ENCODE data around the gene STK17B. TPM values are rescaled to one million over a fixed set of nuclear protein-coding genes. Genes with fewer than 3 reads are reported as not detected.
A peak's percentile ranks its signal among the peaks of the same experiment; 100 is the strongest.

Gene STK17B
- total and polyA plus RNA-seq, 9 of the 15 experiments (the other 6 are each of a cell fraction or from before 2014, with no cell fraction given): 2.3 to 17.7 (median 8.5) TPM

- FAIRE-seq: no peak
- H3K9me3 ChIP-seq (replicated peaks; ENCODE audit: control insufficient read depth, insufficient read depth, low read depth, low read length): peaks cover 2% of the 10 kb centered on the region; the same call in 1 of the 2 replicates
- CTCF ChIA-PET (ENCODE audit: low intra/inter-chr PET ratio): no interaction called here
- TF ChIP-seq PTRF (tag; IDR thresholded peaks at IDR 0.05): no peak
- no peak for TF ChIP-seq RB1 (IDR thresholded peaks at IDR 0.05; ENCODE audit: low read depth)
- no peak for TF ChIP-seq ZNF586 (CRISPR knock-in tag; conservative IDR thresholded peaks at IDR 0.05)
- TF ChIP-seq RUNX1 (IDR thresholded peaks at IDR 0.05; ENCODE audit: low read depth): no peak
- peak; percentile 1 for TF ChIP-seq RBM25 (IDR thresholded peaks at IDR 0.05; ENCODE audit: low read depth, low read length, severe bottlenecking)
- no peak for TF ChIP-seq NFXL1 (CRISPR knock-in tag; IDR thresholded peaks at IDR 0.05)
- BruUV-seq (replicated peaks): no TSS peak
- in situ Hi-C loops (cut with MboI) (no loop called here), intact Hi-C loops (cut with micrococcal nuclease) (no loop called here)
- no peak for ATAC-seq
- H3K4me2 ChIP-seq (ENCODE audit: insufficient read depth, low read length): no peak overlapping the region
- peaks cover 0 to 16% of the 10 kb centered on the region in 2 experiments; a peak in 3 of 5 replicates for H3K4me1 ChIP-seq (replicated peaks in 1 of 2; ENCODE audit: control insufficient read depth in 2 of 2, insufficient read depth in 2 of 2, low read length in 2 of 2)
- no peak overlapping the region for H3K4me3 ChIP-seq
- H3K79me2 ChIP-seq (ENCODE audit: control insufficient read depth, insufficient read depth, low read length): no peaks in the 10 kb centered on the region
- H3K27me3 ChIP-seq (ENCODE audit: control insufficient read depth in 2 of 2, insufficient read depth in 2 of 2, low read length in 2 of 2): no peaks in the 10 kb centered on the region
- H4K20me1 ChIP-seq (replicated peaks; ENCODE audit: control insufficient read depth, insufficient read depth, low read length): no peaks in the 10 kb centered on the region
- H3K9ac ChIP-seq (ENCODE audit: insufficient read depth in 1 of 2, low read depth in 2 of 2, low read length in 2 of 2): no peak overlapping the region
- POLR2A ChIA-PET: no interaction called here
- H2AFZ ChIP-seq (ENCODE audit: low read depth, low read length): no peak overlapping the region
- no peaks in the 10 kb centered on the region for H3K9me1 ChIP-seq (ENCODE audit: control insufficient read depth, insufficient read depth, low read length)
- H3K36me3 ChIP-seq (ENCODE audit: control insufficient read depth, insufficient read depth, low read length): no peaks in the 10 kb centered on the region
- DNase-seq (ENCODE audit: extremely low read depth in 1 of 4, low spot score in 3 of 4): no peak
- 100% methylated on average over 2 of the region's 2 CpGs for WGBS (ENCODE audit: insufficient coverage, low coverage, missing lambda C conversion rate)
- no peak overlapping the region for H3K27ac ChIP-seq (ENCODE audit: extremely low read depth, low read depth, low read length)
These were observed 67.8 kb downstream of the STK17B start for GRCh38 chr2:196103626-196104025.
